ENCODE data around the gene PDXDC1.
"Not testable (repeated sequence)": the region's sequence is repeated elsewhere in the genome, so short reads cannot be mapped to it uniquely, and the experiment has no call there.

PDXDC1 gene

DNA sequence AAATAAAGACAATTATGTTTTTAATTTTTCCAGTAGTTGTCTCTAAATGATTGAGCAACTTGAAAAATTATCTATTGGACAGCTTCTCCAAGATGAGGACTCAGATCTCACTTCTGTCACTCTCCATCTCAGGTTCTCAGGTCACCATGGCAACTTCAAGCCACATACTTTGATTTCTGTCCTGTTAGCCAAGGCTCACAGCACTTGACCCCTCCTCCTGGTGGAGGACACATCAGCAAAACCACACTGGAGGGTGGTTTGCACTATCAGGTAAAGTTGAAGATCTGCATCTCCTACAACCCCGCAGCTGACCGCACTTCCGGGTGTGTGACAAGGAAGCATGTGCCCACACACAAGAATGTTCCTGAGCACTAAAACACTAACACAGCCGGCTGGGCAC, 91.1 kb downstream of the PDXDC1 start:
- not testable (repeated sequence) for DNase-seq (ENCODE audit: low spot score)

DNA sequence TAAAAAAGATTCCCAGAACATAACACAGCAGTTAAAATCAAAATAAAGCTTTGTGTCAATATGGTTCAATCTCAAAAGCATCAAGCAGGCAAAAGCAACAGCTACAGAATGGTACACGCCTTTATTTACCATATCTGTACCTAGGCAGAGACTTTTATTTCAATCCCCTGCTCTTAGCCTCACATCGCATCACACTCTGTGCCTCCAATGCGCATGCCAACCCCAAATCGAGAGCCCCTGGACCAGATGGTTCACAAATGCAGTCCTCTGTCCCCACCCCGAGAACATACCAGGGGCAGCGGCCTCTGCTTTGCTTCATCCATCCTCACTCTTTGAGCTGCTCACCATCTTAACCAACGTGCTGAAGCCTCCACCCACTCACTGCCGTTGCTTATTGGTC, 91.9 kb downstream of the PDXDC1 start:
- DNase-seq (ENCODE audit: low spot score) = not testable (repeated sequence)

DNA sequence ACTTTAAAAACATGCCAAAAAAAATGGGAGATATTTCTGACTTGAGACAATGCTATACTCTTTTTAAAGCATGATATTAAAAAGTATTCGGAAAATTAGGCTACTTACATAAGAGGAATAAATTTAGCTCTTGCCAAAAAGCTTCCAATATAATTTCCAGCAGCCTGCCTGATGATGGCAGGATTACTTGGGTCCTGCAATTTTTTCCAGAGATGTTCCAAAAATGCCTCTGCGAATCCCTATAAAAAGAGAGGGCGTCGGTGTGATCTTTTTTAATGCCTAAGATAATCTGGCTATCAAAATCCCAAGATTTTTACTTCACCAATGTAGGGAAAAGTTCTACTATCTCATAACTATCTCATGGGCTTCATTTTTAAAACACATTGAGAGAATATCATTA, 96.2 kb downstream of the PDXDC1 start:
- not testable (repeated sequence) for DNase-seq (ENCODE audit: low spot score)

DNA sequence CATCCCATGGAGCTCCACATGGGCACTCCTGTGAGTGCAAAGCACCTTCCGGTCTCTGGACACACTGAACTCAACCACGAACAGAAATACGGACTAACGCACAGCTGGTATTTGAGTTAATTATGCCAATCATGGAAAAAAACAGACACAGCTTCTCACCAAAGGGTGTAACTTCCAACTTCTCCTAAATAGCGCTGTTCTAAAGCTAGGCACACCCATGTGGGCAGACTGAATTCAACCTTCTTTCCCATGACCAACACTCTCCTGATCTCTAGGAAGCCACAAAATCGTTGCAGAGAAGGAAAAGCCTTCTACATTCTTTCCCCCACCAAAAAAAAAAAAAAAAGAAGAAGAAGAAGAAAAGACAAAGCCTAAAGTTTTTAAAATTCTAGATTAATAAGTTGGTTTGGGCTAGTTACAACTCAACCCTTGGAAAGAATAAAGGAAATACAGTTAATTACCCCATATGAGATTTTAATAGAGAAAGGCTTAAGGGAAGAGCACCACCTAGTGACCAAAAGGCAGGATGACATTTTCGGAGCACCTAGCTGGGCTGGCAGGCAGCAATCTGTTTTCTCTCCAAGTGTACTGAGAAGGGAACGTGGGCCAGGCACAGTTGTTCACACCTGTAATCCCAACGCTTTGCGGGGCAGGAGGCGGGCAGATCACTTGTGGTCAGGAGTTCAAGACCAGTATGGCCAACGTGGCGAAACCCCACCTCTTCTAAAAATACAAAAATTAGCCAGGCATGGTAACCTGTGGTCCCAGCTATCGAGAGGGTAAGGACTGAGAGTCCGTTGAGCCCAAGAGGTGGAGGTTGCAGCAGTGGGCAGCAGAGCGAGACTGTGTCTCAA, 97.3 kb downstream of the PDXDC1 start:
- DNase-seq (ENCODE audit: low spot score) = not testable (repeated sequence)

DNA sequence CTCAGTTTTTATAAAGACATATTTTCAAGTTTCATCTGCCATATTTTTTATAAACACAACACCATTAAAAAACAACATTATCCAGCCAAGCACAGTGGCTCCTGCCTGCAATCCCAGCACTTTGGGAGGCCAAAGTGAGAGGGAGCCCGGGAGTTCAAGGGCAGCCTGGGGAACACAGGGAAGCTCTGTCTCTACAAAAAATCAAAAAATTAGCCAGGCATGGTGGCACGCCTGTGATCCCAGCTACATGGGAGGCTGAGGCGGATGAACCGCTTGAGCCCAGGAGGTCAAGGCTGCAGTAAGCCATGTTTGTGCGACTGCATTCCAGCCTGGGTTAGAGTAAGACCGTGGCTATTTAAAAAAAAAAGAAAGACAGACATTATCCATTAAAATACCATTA, 98.3 kb downstream of the PDXDC1 start:
- DNase-seq (ENCODE audit: low spot score) = no peak

DNA sequence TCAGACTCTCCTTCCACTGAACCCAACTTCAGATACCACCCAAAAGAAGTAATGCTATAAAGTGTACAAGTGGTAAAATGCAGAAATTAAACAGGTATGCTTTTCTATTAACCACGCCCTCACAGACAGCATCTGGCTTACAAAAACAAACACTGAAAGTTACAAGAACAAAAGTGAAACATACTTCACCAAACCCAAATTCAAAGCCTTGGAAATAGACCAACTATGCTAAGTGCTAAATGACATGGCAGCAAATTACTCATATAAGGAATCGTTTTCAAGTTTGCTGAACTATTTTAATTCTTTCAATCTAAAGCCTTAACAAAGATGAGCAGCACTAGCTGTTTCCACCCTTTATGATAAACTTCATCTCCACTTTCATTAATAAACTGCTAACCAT, 101.3 kb downstream of the PDXDC1 start:
- DNase-seq (ENCODE audit: low spot score) = not testable (repeated sequence)

DNA sequence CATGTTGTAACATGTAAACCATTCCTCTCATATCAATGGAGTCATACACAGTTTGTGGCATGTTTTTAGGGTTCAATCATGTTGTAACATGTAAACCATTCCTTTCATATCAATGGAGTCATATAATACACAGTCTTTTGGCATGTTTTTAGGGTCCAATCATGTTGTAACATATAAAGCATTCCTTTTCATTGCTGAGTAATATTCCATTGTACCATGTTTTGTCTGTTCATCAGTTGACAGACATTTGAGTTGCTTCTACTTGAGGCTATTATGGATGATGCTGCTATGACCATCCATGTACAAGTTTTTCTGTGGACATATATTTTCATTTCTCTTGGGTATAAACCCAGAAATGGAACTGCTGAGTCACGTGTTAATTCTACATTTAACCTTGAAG, 106.1 kb downstream of the PDXDC1 start:
- not testable (repeated sequence) for DNase-seq (ENCODE audit: low spot score)

DNA sequence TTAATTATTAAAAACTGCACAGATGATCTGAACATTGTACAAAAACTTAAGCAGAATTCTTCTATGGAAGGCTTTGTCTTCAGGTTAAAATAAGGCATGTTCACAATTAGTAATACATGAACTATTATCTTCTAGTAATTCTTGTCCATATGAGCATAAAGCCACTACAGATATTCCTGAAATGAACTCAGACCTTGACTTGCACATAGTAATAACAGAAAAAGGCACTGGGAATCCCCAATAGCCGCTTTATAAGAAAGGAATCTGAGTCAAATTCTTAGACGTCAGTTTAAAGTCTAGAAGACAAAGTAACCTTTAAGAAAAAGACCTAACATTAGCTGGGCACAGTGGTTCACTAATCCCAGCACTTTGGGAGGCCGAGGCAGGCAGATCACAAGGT, 108.0 kb downstream of the PDXDC1 start:
- not testable (repeated sequence) for DNase-seq (ENCODE audit: low spot score)

DNA sequence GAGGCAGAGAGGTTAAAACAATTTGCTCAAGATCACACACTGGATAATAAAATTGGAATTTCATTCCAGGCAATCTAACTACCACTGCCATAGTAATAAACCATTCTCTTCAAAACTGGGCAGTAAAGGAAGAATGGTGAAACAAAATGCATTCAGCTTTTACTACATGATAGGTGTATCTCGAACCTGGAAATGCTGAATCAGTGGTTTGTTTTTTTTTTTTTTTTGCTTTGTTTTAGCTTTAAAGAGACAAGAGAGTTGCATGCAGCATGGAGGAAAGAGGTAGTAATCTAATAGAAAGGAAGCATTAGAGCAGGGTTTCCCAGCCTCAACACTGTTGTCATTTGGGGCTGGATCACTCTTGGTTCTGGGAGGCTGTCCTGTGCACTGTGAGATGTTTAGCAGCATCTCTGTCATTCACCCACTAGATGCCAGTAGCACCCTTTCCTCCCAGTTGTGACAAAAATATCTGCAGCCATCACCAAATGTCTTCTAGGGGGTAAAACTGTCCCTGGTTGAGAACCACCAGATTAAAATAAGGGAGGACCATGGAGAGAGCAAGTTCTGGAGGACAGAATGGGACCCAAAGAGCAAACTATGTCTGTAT, 115.9 kb downstream of the PDXDC1 start:
- DNase-seq (ENCODE audit: low spot score) = not testable (repeated sequence)

DNA sequence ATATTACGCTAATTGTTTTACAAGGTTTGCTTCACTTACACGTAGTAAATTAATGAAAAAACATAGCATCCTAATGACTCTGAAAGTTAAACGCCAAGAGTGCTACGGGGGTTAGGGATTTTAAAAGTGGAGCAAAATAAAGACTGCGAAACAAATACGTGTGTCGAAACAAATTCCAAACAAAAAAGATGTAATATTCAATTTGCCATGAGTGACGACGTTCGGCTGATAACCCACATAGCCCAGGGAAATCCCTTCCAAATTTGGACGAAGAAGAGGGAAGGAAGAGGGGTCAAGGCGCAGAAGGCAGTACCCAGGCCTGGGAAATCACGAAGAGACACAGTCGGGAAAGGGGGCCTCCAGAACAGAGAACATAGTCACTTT, 118.7 kb downstream of the PDXDC1 start:
- not testable (repeated sequence) for DNase-seq (ENCODE audit: low spot score)

DNA sequence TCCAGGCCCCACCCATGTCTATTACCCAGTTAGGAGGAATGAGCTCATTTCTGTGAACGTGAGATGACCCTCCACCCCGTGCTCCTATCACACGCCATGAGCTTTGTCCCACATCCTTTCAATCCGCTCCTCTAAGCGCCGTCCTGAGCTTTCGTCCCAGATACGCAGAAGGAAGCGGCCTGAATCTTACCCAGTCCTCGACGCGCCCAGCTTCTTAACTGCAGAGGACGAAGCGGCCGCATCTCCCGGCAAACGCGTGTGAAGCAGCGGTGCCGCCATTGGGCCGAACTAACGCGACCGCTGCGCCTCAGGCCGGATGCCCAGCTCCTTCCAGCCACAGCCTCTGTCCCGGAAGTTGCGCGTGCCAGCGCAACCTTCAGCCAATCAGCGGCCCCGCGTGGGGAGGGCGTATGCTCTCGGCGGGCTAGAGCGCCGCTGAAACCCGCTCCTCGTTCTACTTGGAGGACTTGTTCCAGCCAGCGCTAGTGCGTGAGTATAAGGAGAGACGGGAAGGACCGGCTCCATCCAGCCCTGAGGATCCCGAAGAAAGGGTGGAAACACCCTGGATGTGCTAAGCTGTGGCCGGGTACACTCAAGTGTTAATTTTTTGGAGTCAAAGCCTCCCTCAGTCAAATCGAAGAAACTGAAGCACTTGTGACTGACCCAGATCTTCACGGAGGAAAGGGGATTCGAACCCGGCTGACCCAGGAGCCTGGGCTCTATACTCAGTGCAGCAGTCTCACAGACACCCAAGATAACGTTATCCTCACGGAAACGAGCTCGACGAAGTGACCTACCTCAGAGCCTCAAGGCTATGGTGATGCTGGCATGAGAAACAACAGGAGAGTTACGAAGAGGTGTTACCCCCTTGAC, 119.4 kb downstream of the PDXDC1 start, which contains the start of gene RRN3:
TSS of gene RRN3 (minus strand) at position 318 of the 873 bp plus-strand sequence. CDS start at position 279, 39 bp downstream.
- DNase-seq (ENCODE audit: low spot score) = peak; percentile 88

DNA sequence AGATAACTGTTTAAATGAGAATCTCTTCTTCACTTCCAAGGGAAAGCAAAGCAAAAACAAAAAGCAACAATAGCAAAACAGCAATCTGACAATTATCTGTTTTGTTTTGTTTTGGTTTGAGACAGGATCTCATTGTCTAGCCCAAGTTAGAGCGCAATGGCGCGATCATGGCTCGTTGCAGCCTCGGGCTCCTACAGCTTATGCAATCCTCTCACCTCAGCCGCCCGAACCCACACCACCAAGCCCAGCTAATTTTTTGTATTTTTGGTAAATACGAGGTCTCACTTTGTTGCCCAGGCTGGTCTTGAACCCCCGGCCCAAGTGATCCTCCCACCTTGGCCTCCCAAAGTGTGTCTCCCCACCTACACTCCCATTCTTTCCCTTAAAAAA, 121.8 kb downstream of the PDXDC1 start:
- not testable (repeated sequence) for DNase-seq (ENCODE audit: low spot score)

DNA sequence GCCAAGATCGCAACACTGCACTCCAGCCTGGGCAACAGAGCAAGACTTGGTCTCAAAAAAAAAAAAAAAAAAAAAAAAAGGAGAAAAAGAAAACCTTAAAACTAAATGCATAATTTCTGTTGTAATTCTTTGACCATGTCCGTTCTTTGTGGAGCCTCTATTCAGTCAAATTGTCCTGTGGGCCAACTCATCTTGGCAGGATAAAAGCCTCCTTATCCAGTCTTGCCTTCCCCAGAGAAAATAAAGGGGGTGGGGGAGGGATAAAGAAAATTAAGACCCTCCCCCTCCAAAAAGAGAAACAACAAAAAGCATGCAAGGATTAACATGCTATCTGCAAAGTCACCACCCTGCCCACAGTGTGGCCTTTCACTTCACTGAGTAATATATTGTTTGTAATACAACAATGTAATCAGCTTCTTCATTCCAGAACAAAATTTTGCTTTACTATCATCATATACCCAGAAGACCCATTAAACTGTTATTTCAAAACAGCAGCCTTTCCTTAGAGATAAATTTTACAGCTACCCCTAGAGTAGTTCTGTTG, 124.6 kb downstream of the PDXDC1 start:
- DNase-seq (ENCODE audit: low spot score) = not testable (repeated sequence)

DNA sequence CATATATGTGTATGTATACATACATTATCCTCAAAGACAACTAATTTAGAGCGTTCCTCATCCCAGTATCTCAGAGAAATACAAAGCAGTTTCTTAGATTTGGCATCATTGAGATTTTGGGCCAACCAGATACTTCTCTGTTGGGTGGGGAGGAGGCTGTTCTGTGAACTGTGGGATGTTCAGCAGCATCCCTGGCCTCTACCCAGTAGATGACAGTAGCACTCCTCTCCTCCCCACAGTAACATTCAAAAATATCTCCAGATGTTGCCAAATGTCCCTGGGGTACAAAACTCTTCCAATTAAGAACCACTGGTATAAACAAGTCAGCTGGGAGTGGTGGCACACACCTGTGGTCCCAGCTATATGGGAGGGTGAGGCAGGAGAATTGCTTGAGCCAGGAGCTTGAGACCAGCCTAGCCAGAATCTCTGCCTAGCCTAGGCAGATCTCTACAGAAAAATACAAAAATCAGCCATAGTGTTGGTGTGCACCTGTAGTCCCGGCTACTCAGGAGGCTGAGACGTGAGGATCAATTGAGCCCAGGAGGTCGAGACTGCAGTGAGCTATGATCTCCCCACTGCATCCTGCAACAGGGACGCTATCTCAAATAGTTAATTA, 125.7 kb downstream of the PDXDC1 start:
- not testable (repeated sequence) for DNase-seq (ENCODE audit: low spot score)

DNA sequence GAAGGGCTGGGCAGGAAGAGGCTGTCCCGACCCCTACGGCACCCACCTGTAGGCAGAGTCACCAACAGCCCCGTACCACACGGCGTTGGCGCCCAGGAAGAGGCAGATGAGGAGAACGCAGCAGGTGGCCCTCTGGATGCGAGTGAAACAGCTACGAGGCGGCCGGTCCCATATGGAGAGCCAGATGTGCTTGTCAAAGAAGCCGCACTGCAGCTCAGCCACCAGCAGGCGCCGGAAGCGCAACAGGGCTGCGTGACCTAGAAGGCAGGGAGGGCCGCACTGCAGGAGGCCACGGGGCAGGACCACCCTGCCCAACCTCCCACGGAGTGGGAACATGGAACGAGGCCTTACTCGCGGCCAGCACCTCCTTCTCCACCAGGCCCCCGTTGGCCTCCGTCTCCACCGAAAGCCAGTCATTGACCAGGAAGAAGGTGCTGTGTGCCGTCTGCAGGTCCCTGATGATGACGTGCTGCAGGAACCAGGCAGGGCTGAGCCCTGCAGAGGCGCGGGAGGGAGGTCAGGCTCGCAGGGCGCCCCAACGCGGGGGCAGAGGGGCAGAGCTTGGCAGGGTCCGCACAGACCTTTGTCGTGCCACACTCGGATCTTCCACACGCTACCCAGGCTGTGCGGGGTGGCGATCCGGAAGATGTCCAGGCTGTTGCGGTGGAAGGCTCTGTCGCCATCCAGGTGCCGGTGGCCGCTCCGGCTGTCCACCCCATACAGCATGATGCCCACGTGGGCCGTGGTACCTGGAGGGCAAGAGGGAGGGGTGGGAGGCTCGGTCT, 153.0 kb downstream of the PDXDC1 start:
- DNase-seq (ENCODE audit: low spot score) = not testable (repeated sequence)

DNA sequence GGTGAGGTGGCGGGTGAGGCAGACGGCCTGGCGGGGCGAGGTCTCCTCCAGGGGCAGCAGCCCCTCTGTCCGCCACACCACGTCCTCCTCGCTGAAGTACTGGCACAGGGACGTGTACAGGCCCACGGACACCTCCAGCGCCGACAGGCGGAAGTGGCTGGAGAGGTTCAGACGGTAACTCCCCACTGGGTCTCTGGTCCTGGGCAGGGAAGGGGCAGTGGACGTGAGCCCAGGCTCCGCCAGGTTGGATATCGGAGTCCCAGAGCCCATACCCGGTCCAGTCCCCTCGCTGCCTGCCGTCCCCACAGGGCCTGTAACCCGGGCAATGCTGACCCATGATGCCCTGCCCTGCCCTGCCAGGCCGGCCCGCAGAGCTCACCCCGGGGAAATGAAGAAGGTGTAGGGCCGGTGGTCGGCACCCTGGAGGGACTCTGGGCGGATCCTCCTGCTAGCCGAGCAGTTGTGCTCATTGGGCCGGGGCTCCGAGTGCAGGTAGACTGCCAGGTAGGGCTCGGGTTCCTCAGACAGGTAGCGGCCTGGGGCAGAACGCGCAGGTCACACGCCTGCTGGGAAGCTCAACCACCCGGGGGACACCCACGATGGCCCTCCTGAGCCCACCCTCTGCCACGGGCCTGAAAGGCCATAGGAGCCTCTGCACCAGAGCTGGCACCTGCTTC, 155.6 kb downstream of the PDXDC1 start:
- DNase-seq (ENCODE audit: low spot score) = not testable (repeated sequence)

DNA sequence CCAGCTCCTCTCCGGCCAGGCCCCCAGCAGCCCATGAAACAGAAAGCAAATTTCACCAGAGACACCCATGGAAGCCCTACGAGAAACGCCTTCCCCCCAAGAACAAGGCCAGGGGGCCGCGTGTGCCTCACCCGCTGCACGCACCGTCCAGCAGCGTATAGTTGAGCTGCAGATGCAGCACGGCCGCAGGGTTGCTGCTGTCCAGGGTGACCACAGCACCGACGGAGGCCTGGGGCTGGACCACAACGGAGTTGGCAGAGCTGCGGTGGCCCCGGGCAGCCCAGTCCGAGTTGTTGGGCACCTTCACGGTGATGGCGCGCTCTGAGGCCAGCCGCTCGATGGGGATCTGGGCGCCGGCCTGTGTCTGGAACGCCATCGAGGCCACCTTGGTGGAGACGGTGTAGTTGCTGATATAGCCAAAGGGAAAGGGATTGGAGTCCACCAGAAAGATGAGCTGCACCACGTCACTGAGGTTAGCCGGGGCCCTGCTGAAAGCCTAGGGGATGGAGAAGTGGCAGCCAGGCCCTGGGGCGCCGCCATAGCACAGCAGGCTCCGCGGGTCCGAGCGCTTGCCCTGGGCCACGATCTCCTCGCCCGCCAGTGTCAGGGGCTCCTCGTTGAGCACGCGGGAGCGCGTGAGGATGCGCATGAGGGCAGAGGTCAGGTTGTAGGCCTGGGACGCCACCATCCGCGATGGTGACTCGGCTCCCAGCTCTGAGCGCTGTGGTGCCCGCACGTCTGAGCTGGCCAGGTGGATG, 156.3 kb downstream of the PDXDC1 start:
- not testable (repeated sequence) for DNase-seq (ENCODE audit: low spot score)

DNA sequence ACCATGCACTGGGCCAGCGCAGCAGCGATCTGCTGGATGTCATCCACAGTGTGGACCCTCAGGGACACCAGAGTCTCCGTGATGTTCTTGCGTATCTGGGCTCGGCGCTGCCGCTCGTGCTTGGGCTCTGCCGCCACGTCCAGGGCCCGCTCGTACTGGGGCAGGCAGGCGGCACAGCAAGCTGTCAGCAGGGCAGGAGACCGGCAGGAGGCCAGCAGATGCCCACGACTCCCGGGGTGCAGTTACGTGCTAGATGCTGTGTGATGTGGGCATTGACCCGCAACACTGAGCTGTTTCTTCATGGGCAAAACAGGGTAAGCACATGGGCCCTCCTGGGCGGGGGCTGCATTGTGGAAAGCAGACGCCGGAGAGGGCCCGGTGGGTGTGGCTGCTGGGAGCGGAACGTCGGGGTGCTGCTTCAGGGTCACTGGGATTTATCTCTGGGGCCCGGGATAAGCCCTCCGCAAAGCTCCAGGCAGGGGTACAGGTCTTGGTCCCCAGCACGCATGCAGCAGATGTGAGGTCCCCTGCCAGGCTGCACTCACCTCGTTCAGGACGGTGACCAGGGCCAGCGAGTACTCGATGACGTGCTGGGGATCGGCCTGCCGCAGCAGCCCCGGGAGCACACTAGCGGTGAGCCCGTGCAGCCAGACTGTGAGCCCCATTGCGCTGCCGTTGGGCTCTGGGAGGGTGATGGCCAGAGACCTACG, 158.0 kb downstream of the PDXDC1 start:
- DNase-seq (ENCODE audit: low spot score) = not testable (repeated sequence)

DNA sequence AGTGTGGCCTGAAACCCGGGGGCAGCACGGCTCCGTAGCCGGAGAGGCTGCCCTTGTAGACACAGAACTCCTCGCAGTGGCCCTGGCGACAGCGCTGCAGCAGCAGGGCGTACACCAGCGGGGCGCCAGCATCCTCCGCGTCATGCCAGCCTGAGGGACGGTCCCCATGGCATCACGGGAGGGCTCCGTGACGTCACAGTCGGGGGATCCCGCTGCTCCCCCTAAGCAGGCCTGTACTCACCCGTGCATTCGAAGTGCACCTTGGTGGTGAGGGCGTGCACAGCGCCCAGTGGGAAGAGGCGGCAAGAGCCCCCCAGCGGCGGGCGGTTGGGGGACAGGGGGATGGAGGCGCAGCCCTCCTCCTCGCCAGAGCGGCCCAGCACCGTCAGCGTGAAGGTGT, 158.7 kb downstream of the PDXDC1 start:
- DNase-seq (ENCODE audit: low spot score) = peak; percentile 3
